B cell (primary cell): ENCODE data around the gene WBP2.

ENCODE experiments used
- EZH2 ChIP-seq: IDR thresholded peaks from 2 replicates; pipeline ENCODE4 v1.6.1; 2012; ENCODE audit warnings: borderline replicate concordance, low read depth, mild to moderate bottlenecking, moderate library complexity, low read length; ENCODE audit not compliant: insufficient read depth, poor library complexity, severe bottlenecking
- TF ChIP-seq, protein P1 (sequence below): fragments of 200-600 bp; IDR thresholded peaks from one replicate; pipeline ENCODE4 v1.8.0; 2022; ENCODE audit warnings: antibody characterized with exemption, mild to moderate bottlenecking

DNA sequence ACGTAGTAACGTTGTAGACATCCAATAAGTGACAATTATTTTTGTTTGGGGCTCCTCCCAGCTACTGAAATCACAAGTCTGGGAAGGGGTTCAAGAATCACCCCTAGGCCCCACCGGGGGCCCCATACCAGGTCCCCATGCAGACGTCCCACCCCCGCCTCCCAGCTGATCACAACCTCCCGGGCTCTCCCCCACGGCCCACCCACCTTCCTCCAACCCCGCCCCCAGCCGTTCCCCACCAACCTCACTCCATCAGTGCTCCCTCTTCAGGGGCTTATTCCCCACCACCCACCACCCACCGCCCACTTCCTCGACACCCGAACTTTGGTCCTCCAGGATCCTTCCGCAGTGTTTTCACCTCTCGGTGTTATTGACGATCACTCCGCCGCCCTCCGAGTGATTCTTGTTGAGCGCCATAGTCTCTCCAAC is 240 bp downstream of the WBP2 start:
- TF ChIP-seq, protein P1, sequence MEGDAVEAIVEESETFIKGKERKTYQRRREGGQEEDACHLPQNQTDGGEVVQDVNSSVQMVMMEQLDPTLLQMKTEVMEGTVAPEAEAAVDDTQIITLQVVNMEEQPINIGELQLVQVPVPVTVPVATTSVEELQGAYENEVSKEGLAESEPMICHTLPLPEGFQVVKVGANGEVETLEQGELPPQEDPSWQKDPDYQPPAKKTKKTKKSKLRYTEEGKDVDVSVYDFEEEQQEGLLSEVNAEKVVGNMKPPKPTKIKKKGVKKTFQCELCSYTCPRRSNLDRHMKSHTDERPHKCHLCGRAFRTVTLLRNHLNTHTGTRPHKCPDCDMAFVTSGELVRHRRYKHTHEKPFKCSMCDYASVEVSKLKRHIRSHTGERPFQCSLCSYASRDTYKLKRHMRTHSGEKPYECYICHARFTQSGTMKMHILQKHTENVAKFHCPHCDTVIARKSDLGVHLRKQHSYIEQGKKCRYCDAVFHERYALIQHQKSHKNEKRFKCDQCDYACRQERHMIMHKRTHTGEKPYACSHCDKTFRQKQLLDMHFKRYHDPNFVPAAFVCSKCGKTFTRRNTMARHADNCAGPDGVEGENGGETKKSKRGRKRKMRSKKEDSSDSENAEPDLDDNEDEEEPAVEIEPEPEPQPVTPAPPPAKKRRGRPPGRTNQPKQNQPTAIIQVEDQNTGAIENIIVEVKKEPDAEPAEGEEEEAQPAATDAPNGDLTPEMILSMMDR = no peak
- TF ChIP-seq EZH2 = no peak
